PC-3 (cell line): Measurements from ENCODE around the gene FASTK. TPM values are rescaled to one million over a fixed set of nuclear protein-coding genes. Genes with fewer than 3 reads are reported as not detected.

ENCODE experiments used
- ATAC-seq: fragments of 200-7000 bp; cut with Tn5 transposase; 2 replicates; pipeline ENCODE4 v1.9.1; 2020; ENCODE audit warnings: mild to moderate bottlenecking, moderate library complexity
- BruUV-seq: library from RNA; stranded (reverse); fragments of 400-500 nt; replicated peaks from 2 replicates; lab custom pipeline; 2021; lab: Mats Ljungman, UMichigan
- CTCF ChIA-PET: fragments of 300-600 bp; sonication (Branson Sonifier 250); formaldehyde crosslinking; loops from one replicate; lab custom pipeline; 2022; ENCODE audit warnings: antibody characterized with exemption; lab: Charles Lee
- POLR2A ChIA-PET: fragments of 300-600 bp; sonication (Branson Sonifier 250); formaldehyde crosslinking; loops from one replicate; lab custom pipeline; 2022; ENCODE audit warnings: antibody characterized with exemption; ENCODE audit not compliant: unreplicated experiment; lab: Charles Lee
- DNase-seq: peaks from one replicate; pipeline ENCODE4 v3.0.0-alpha.2; 2015
- H2AFZ ChIP-seq: fragments of 300-600 bp; sonication (generic); 2 replicates; pipeline ENCODE4 v1.6.0; 2016; ENCODE audit warnings: antibody characterized with exemption, low read length
- H3F3A ChIP-seq: fragments of 300-600 bp; sonication (generic); one replicate; pipeline ENCODE4 v1.6.0; 2017; ENCODE audit warnings: antibody characterized with exemption, low read length, control low read depth, mild to moderate bottlenecking; ENCODE audit not compliant: unreplicated experiment
- H3K27ac ChIP-seq: fragments of 300-600 bp; sonication (generic); 2 replicates; pipeline ENCODE4 v1.5.1; 2016; ENCODE audit warnings: mild to moderate bottlenecking, low read length
- H3K27me3 ChIP-seq: fragments of 300-600 bp; sonication (generic); 2 replicates; pipeline ENCODE4 v1.6.1; 2016; ENCODE audit warnings: low read length, mixed read lengths
- H3K36me3 ChIP-seq: fragments of 300-600 bp; sonication (generic); 2 replicates; pipeline ENCODE4 v1.6.1; 2016; ENCODE audit warnings: low read depth, mixed run types, low read length, mixed read lengths
- H3K4me1 ChIP-seq: fragments of 300-600 bp; sonication (generic); 2 replicates; pipeline ENCODE4 v1.5.1; 2016; ENCODE audit warnings: low read length; ENCODE audit not compliant: insufficient read depth
- H3K4me2 ChIP-seq: fragments of 300-600 bp; sonication (generic); 2 replicates; pipeline ENCODE4 v1.6.0; 2016; ENCODE audit warnings: low read length
- H3K4me3 ChIP-seq: fragments of 300-600 bp; sonication (generic); 2 replicates; pipeline ENCODE4 v1.5.1; 2016; ENCODE audit warnings: mild to moderate bottlenecking, low read length, mixed read lengths
- H3K79me2 ChIP-seq: fragments of 300-600 bp; sonication (generic); 2 replicates; pipeline ENCODE4 v1.6.1; 2017; ENCODE audit warnings: low read length, mixed read lengths
- H3K9ac ChIP-seq: fragments of 300-600 bp; sonication (generic); 2 replicates; pipeline ENCODE4 v1.6.0; 2016; ENCODE audit warnings: mild to moderate bottlenecking, low read length
- H3K9me2 ChIP-seq: fragments of 300-600 bp; sonication (generic); replicated peaks from 2 replicates; pipeline ENCODE4 v1.6.1; 2016; ENCODE audit warnings: mixed run types, low read length, mixed read lengths
- H3K9me3 ChIP-seq: fragments of 300-600 bp; sonication (generic); 2 replicates; pipeline ENCODE4 v1.6.1; 2016; ENCODE audit warnings: low read length, mixed read lengths
- H4K20me1 ChIP-seq: fragments of 300-600 bp; sonication (generic); 2 replicates; pipeline ENCODE4 v1.6.1; 2016; ENCODE audit warnings: low read length, mixed read lengths
- CTCF ChIP-seq: fragments of 300-600 bp; sonication (generic); conservative IDR thresholded peaks from 2 replicates; pipeline ENCODE4 v1.5.1; 2017; ENCODE audit warnings: antibody characterized with exemption, low read depth, mild to moderate bottlenecking, low read length
- EZH2 ChIP-seq: fragments of 300-600 bp; sonication (generic); IDR thresholded peaks from one replicate; pipeline ENCODE4 v1.6.1; 2017; ENCODE audit warnings: antibody characterized with exemption, mild to moderate bottlenecking, low read length; ENCODE audit not compliant: unreplicated experiment
- EZH2phosphoT487 ChIP-seq: fragments of 300-600 bp; sonication (generic); IDR thresholded peaks from 2 replicates; pipeline ENCODE4 v1.6.1; 2018; ENCODE audit warnings: mild to moderate bottlenecking, antibody characterized with exemption, low read length, borderline replicate concordance
- intact Hi-C: fragments of 100-400 bp; cut with micrococcal nuclease; formaldehyde crosslinking; loops from 2 replicates; pipeline ENCODE4 v1.9.0; 2023
- total RNA-seq: library from RNA; depleted of rRNA; stranded (reverse); fragments of >200 nt; gene quantifications from 2 replicates; pipeline ENCODE4 v1.2.3, GENCODE V29; 2014

FASTK gene
- total RNA-seq, 1 experiment from 2014 or later: 163 TPM

DNA sequence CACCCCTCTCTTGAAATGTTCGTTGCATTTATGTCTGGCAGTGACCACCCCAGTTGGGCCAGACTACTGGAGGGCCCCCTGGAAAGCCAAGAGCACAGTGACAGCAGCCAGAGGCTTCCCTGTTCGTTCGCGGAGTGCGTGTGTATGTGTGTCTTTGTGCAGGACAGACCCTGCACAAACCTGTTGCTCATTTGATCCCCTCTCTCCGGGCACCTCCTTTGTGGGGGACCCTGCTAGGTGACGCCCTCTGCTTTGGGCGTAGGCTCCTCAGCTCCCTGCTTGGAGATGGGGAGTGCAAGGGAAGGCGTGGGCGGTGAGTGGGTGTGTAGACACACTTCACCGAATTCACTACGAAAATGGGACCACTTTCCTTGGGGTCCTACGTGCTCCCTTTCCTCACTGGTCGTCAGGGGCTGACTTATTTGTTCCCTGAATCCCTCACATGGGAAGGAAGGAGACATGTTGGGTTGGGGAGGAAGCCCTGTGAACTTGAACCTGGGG, 44.3 kb upstream of the FASTK start:
- no peak for TF ChIP-seq EZH2phosphoT487
- TF ChIP-seq EZH2: no peak
- no peak for TF ChIP-seq CTCF
- no peak overlapping the region for H3K27ac ChIP-seq
- BruUV-seq: no TSS peak
- no peaks in the 10 kb centered on the region for H3K4me1 ChIP-seq
- POLR2A ChIA-PET: no interaction called here
- H3K9me2 ChIP-seq: no peaks in the 10 kb centered on the region
- intact Hi-C loops: loop anchor here (1.0 to 2.0 kb wide), 2 partner anchors 47 to 178 kb away; no protein-coding TSS in a partner anchor
- CTCF ChIA-PET: interaction anchor here (1.4 kb wide), 1 partner anchor 52 kb away, joined by 4 read pairs; no protein-coding TSS in a partner anchor
- H4K20me1 ChIP-seq: no peaks in the 10 kb centered on the region
- H3K4me2 ChIP-seq: no peak overlapping the region
- H3K9me3 ChIP-seq: no peaks in the 10 kb centered on the region
- DNase-seq (no peak), ATAC-seq (no peak)
- no peaks in the 10 kb centered on the region for H3K27me3 ChIP-seq
- no peak overlapping the region for H3K4me3 ChIP-seq
- H3K9ac ChIP-seq: no peak overlapping the region
- peaks cover 11% of the 10 kb centered on the region for H3K36me3 ChIP-seq
- no peak overlapping the region for H2AFZ ChIP-seq
- H3K79me2 ChIP-seq: no peaks in the 10 kb centered on the region
- H3F3A ChIP-seq: no peaks in the 10 kb centered on the region

DNA sequence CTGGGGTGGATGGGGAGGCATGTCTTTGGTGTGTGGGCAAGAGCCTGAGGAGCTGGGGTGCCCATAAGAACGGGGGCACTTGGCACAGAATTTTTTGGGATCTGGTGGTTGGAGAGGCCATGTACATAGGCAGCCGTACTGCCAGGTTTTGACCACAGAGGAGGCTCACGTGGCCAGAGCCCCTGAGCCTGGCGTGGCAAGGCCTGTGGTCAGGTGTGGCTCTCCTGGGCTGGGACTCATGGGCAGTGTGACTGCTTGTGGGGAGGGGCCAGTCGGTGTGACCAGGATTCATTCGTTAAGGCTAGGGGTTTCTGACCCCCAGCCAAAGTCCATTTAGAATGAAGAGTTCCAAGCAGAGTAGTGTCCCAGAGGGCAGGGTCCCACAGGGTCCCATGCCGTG, 43.9 kb upstream of the FASTK start:
- no peak overlapping the region for H3K27ac ChIP-seq
- no peak for DNase-seq
- BruUV-seq: no TSS peak
- no peaks in the 10 kb centered on the region for H3K79me2 ChIP-seq
- no peaks in the 10 kb centered on the region for H3K9me3 ChIP-seq
- no peaks in the 10 kb centered on the region for H4K20me1 ChIP-seq
- no peak for ATAC-seq
- H3K36me3 ChIP-seq: peaks cover 11% of the 10 kb centered on the region
- H3K27me3 ChIP-seq: no peaks in the 10 kb centered on the region
- no peaks in the 10 kb centered on the region for H3K4me1 ChIP-seq
- H2AFZ ChIP-seq: no peak overlapping the region
- no peak overlapping the region for H3K4me3 ChIP-seq
- intact Hi-C loops: loop anchor here (1.0 to 2.0 kb wide), 2 partner anchors 48 to 178 kb away; no protein-coding TSS in a partner anchor
- ChIA-PET CTCF (interaction anchor here (1.0 to 1.4 kb wide), 4 partner anchors 23 to 53 kb away, joined by 4 to 10 read pairs (median 6); no protein-coding TSS in a partner anchor), POLR2A (interaction anchor here (0.6 kb wide), 1 partner anchor 96 kb away, joined by 5 read pairs; the partner anchor contains the start of gene ABCB8)
- H3K9me2 ChIP-seq: no peaks in the 10 kb centered on the region
- H3K4me2 ChIP-seq: no peak overlapping the region
- TF ChIP-seq CTCF (no peak), EZH2phosphoT487 (no peak), EZH2 (no peak)
- H3K9ac ChIP-seq: no peak overlapping the region
- H3F3A ChIP-seq: no peaks in the 10 kb centered on the region
